Measurements from ENCODE around the gene STARD8. TPM values are rescaled to one million over a fixed set of nuclear protein-coding genes. Genes with fewer than 3 reads are reported as not detected.

Gene STARD8
- total and polyA plus RNA-seq, 2 donors from 2014 or later: 12.7 to 23.4 TPM

DNA sequence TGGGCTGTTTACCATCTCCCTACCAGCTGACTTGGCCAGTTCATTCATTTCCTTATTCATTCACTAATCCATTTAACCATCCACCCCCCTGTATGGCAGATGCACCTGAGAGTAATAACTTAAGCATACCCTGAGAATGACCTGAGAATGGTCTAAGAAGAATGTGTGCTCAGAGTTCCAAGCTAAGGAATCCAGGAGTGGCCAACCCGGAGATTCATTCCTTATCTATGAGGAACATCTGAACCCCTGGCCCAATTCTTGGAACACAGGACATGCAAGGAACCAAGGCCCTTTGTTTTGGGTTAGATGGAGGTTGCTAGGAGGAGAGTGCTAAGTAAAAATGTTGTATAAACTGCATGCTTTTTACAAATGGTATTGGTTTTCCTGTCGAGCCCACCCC lies 13.5 kb upstream of the STARD8 start:
- FAIRE-seq: no peak
- H3K27ac ChIP-seq (ENCODE audit: low read depth in 2 of 2, low read length in 2 of 2): no peak overlapping the region
- no peak overlapping the region for H3K4me3 ChIP-seq (ENCODE audit: low read length in 3 of 3)
- no peaks in the 10 kb centered on the region for H3K27me3 ChIP-seq (ENCODE audit: control insufficient read depth, insufficient read depth, low read length)
- TF ChIP-seq, protein P1, sequence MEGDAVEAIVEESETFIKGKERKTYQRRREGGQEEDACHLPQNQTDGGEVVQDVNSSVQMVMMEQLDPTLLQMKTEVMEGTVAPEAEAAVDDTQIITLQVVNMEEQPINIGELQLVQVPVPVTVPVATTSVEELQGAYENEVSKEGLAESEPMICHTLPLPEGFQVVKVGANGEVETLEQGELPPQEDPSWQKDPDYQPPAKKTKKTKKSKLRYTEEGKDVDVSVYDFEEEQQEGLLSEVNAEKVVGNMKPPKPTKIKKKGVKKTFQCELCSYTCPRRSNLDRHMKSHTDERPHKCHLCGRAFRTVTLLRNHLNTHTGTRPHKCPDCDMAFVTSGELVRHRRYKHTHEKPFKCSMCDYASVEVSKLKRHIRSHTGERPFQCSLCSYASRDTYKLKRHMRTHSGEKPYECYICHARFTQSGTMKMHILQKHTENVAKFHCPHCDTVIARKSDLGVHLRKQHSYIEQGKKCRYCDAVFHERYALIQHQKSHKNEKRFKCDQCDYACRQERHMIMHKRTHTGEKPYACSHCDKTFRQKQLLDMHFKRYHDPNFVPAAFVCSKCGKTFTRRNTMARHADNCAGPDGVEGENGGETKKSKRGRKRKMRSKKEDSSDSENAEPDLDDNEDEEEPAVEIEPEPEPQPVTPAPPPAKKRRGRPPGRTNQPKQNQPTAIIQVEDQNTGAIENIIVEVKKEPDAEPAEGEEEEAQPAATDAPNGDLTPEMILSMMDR (IDR thresholded peaks at IDR 0.05; ENCODE audit: borderline replicate concordance, extremely low read depth, insufficient read depth): no peak
- H3K9me3 ChIP-seq (ENCODE audit: control insufficient read depth in 2 of 3, insufficient read depth in 1 of 3, low read length in 3 of 3): no peaks in the 10 kb centered on the region
- intact Hi-C loops (cut with DNase I): no loop called here
- no peaks in the 10 kb centered on the region for H3K36me3 ChIP-seq (ENCODE audit: control insufficient read depth in 2 of 3, insufficient read depth in 3 of 3, low read length in 3 of 3)
- no peak for DNase-seq
- H3K9ac ChIP-seq (ENCODE audit: low read length in 3 of 3): no peak overlapping the region
- no peaks in the 10 kb centered on the region for H3K4me1 ChIP-seq (ENCODE audit: control insufficient read depth in 2 of 3, insufficient read depth in 2 of 3, low read depth in 1 of 3, low read length in 3 of 3)

DNA sequence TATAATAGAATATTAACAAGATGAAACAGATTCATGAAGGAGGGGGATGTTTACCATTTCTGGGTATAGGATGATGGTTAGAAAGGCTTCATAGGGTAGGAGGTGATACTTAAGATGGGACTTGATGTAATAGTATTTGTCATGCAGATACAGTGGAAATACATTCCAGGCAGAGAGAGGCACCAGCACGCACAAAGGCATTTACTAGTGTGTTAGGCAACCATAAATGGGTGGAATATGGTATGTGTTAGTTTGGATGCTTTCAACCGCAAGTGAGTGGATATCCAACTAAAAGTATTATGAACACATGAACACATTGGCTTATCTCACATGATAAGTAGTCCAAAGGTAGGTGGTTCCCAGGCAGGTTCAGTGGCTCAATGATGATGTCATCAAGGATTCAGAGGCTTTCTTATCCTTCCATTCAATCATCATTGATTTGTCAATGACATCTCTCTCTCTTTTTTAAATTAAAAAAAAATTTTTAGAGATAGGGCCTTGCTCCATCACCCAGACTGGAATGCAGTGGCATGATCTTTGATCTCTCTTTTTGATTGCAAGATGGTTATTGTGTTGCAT lies 12.7 kb upstream of the STARD8 start:
- DNase-seq: no peak
- intact Hi-C loops (cut with DNase I): no loop called here
- no peaks in the 10 kb centered on the region for H3K36me3 ChIP-seq (ENCODE audit: control insufficient read depth in 2 of 3, insufficient read depth in 3 of 3, low read length in 3 of 3)
- no peak for FAIRE-seq
- no peak overlapping the region for H3K4me3 ChIP-seq (ENCODE audit: low read length in 3 of 3)
- no peaks in the 10 kb centered on the region for H3K27me3 ChIP-seq (ENCODE audit: control insufficient read depth, insufficient read depth, low read length)
- no peaks in the 10 kb centered on the region for H3K4me1 ChIP-seq (ENCODE audit: control insufficient read depth in 2 of 3, insufficient read depth in 2 of 3, low read depth in 1 of 3, low read length in 3 of 3)
- H3K9ac ChIP-seq (ENCODE audit: low read length in 3 of 3): no peak overlapping the region
- no peak overlapping the region for H3K27ac ChIP-seq (ENCODE audit: low read depth in 2 of 2, low read length in 2 of 2)
- TF ChIP-seq, protein P1 (IDR thresholded peaks at IDR 0.05; ENCODE audit: borderline replicate concordance, extremely low read depth, insufficient read depth): no peak
- H3K9me3 ChIP-seq (ENCODE audit: control insufficient read depth in 2 of 3, insufficient read depth in 1 of 3, low read length in 3 of 3): no peaks in the 10 kb centered on the region

DNA sequence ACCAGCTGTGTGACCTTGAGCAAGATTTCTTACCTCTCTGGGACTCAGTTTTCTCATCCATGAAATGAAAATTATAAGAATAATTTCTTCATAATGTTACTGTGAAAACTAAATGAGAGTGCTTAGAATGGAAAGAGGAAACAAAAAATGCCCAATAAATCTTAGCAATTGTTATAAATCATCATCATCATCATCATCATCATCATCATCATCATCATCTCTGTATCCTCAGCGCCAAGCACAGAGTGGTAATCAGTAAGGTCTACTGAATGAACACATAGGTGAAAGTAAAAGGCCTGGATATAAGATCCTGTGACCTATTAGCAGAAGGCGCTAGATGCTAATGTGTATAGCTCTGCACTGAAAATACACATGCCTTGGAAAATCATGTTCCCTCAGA lies 6.8 kb upstream of the STARD8 start:
- no peaks in the 10 kb centered on the region for H3K27me3 ChIP-seq (ENCODE audit: control insufficient read depth, insufficient read depth, low read length)
- H3K4me1 ChIP-seq (ENCODE audit: control insufficient read depth in 2 of 3, insufficient read depth in 2 of 3, low read depth in 1 of 3, low read length in 3 of 3): no peaks in the 10 kb centered on the region
- no peak for DNase-seq
- TF ChIP-seq, protein P1 (IDR thresholded peaks at IDR 0.05; ENCODE audit: borderline replicate concordance, extremely low read depth, insufficient read depth): no peak
- no peak overlapping the region for H3K27ac ChIP-seq (ENCODE audit: low read depth in 2 of 2, low read length in 2 of 2)
- H3K9me3 ChIP-seq (ENCODE audit: control insufficient read depth in 2 of 3, insufficient read depth in 1 of 3, low read length in 3 of 3): no peaks in the 10 kb centered on the region
- H3K4me3 ChIP-seq (ENCODE audit: low read length in 3 of 3): no peak overlapping the region
- intact Hi-C loops (cut with DNase I): no loop called here
- H3K9ac ChIP-seq (ENCODE audit: low read length in 3 of 3): no peak overlapping the region
- no peak for FAIRE-seq
- no peaks in the 10 kb centered on the region for H3K36me3 ChIP-seq (ENCODE audit: control insufficient read depth in 2 of 3, insufficient read depth in 3 of 3, low read length in 3 of 3)

DNA sequence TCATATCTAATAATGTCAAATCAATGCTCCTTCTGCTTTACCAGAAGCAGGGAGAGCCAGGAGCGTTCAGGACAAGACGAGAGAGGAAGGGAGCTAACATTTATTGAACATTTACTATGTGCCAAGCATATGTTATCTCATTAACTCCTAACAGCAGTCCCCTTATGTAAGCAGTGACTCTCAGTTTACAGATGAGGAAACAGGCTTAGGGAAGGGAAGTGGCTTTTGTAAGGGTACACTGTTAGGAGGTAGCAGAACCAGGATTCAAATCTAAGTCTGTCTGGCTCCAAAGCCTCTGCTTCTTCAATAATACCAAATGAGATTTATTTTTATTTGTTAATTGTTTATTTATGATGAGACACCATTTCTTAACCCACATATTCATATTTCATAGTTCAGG lies 2.6 kb upstream of the STARD8 start:
- TF ChIP-seq, protein P1 (IDR thresholded peaks at IDR 0.05; ENCODE audit: borderline replicate concordance, extremely low read depth, insufficient read depth): no peak
- no peak overlapping the region for H3K4me3 ChIP-seq (ENCODE audit: low read length in 3 of 3)
- intact Hi-C loops (cut with DNase I): no loop called here
- FAIRE-seq (no peak), DNase-seq (no peak)
- no peaks in the 10 kb centered on the region for H3K4me1 ChIP-seq (ENCODE audit: control insufficient read depth in 2 of 3, insufficient read depth in 2 of 3, low read depth in 1 of 3, low read length in 3 of 3)
- H3K9ac ChIP-seq (ENCODE audit: low read length in 3 of 3): no peak overlapping the region
- H3K27me3 ChIP-seq (ENCODE audit: control insufficient read depth, insufficient read depth, low read length): no peaks in the 10 kb centered on the region
- no peak overlapping the region for H3K27ac ChIP-seq (ENCODE audit: low read depth in 2 of 2, low read length in 2 of 2)
- H3K36me3 ChIP-seq (ENCODE audit: control insufficient read depth in 2 of 3, insufficient read depth in 3 of 3, low read length in 3 of 3): no peaks in the 10 kb centered on the region
- no peaks in the 10 kb centered on the region for H3K9me3 ChIP-seq (ENCODE audit: control insufficient read depth in 2 of 3, insufficient read depth in 1 of 3, low read length in 3 of 3)

Data from kidney (tissue), 14 donors.